A673 (cell line): ENCODE results near the gene ALDH1L2.

Source experiments
- EZH2 ChIP-seq: fragments of 200-600 bp; sonication (generic); IDR thresholded peaks from 2 replicates; pipeline ENCODE4 v1.6.1; 2017; ENCODE audit warnings: borderline replicate concordance, low read depth, mild to moderate bottlenecking, mixed read lengths, antibody characterized with exemption, low read length; ENCODE audit not compliant: poor library complexity, severe bottlenecking
- TF ChIP-seq, protein P1 (sequence below): fragments of 300-800, 200-600 bp; sonication (generic); conservative IDR thresholded peaks from 2 replicates; pipeline ENCODE4 v1.5.1; 2017; ENCODE audit warnings: low read depth, mild to moderate bottlenecking, antibody characterized with exemption, low read length, moderate library complexity, mixed read lengths

- TF ChIP-seq, protein P1, sequence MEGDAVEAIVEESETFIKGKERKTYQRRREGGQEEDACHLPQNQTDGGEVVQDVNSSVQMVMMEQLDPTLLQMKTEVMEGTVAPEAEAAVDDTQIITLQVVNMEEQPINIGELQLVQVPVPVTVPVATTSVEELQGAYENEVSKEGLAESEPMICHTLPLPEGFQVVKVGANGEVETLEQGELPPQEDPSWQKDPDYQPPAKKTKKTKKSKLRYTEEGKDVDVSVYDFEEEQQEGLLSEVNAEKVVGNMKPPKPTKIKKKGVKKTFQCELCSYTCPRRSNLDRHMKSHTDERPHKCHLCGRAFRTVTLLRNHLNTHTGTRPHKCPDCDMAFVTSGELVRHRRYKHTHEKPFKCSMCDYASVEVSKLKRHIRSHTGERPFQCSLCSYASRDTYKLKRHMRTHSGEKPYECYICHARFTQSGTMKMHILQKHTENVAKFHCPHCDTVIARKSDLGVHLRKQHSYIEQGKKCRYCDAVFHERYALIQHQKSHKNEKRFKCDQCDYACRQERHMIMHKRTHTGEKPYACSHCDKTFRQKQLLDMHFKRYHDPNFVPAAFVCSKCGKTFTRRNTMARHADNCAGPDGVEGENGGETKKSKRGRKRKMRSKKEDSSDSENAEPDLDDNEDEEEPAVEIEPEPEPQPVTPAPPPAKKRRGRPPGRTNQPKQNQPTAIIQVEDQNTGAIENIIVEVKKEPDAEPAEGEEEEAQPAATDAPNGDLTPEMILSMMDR, result no peak
- no peak for TF ChIP-seq EZH2
Observed at GRCh38 chr12:105020241-105020962, 63.9 kb downstream of the ALDH1L2 start.
